Activated CD4-positive, alpha-beta T cell treated with anti-CD3 and anti-CD28 coated beads for 4 hours (primary cell): ENCODE measurements around the gene FLCN.

Source experiments
- DNase-seq, 2 donors: peaks; one replicate each; pipeline ENCODE4 v3.0.0-alpha.2; 2020

FLCN gene

GRCh38 chr17:17164156-17164555 lies 72.8 kb downstream of the FLCN start:
- no peak for DNase-seq
